ENCODE data around the gene ZFP64.

DNA sequence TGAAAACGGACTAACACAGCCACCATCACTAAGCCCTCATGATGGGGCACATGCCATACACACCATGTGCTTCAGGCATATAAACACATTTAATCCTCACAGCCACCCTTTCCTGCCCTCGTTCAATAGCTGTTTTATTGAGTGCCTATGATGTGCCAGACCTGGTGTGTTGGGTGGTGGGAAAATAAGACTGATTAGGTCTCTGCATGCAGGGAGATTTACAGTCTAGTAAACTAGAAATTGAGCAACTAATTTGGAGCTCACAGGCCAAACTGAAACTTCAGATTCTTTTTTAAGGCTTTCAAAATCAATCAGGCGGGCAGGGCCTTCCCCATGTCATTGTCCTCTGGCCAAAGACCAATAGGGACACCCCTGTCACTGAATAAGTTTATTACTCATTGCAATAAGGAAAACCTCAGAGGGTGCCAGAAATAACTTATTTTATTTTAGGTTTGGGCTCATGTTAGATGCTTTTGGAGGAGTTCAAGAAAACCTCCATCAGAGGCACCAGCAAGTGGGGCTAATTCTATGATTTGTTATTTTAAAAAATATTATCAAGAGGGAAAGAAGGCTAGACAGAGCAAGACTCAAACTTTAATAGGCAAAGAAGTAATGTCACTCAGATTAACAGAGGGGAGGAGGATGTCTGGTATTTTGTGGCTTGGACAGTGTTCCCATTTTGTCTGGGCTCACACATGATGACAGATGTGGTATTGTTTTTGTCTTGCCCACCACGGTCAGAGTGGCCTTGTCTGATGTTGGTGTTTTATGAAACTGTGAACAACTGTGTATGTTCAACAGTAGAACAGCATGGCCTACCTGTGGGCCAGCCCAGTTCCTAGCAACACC, 12.0 kb downstream of the ZFP64 start:
- TF ChIP-seq, protein P1, sequence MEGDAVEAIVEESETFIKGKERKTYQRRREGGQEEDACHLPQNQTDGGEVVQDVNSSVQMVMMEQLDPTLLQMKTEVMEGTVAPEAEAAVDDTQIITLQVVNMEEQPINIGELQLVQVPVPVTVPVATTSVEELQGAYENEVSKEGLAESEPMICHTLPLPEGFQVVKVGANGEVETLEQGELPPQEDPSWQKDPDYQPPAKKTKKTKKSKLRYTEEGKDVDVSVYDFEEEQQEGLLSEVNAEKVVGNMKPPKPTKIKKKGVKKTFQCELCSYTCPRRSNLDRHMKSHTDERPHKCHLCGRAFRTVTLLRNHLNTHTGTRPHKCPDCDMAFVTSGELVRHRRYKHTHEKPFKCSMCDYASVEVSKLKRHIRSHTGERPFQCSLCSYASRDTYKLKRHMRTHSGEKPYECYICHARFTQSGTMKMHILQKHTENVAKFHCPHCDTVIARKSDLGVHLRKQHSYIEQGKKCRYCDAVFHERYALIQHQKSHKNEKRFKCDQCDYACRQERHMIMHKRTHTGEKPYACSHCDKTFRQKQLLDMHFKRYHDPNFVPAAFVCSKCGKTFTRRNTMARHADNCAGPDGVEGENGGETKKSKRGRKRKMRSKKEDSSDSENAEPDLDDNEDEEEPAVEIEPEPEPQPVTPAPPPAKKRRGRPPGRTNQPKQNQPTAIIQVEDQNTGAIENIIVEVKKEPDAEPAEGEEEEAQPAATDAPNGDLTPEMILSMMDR (IDR thresholded peaks at IDR 0.05), result no peak
- TF ChIP-seq POLR2A (IDR thresholded peaks at IDR 0.05), result no peak
